Osteocyte (in vitro differentiated cells): ENCODE data around the gene ARHGAP10. TPM values are rescaled to one million over a fixed set of nuclear protein-coding genes. Genes with fewer than 3 reads are reported as not detected.

Source experiments
- DNase-seq: peaks from one replicate; pipeline ENCODE4 v3.0.0; 2021; ENCODE audit warnings: mixed read lengths; ENCODE audit not compliant: unreplicated experiment; ENCODE audit errors: extremely low spot score
- H3K27ac Mint-ChIP-seq: one replicate; pipeline ENCODE4 v1.8.0; 2021; ENCODE audit warnings: mild to moderate bottlenecking, mixed read lengths; ENCODE audit not compliant: unreplicated experiment
- H3K27me3 Mint-ChIP-seq: one replicate; pipeline ENCODE4 v1.8.0; 2021; ENCODE audit warnings: mixed read lengths; ENCODE audit not compliant: unreplicated experiment
- H3K36me3 Mint-ChIP-seq: one replicate; pipeline ENCODE4 v1.8.0; 2021; ENCODE audit warnings: mixed read lengths; ENCODE audit not compliant: unreplicated experiment
- H3K4me1 Mint-ChIP-seq: one replicate; pipeline ENCODE4 v1.8.0; 2021; ENCODE audit warnings: mixed read lengths; ENCODE audit not compliant: unreplicated experiment
- H3K4me3 Mint-ChIP-seq: one replicate; pipeline ENCODE4 v1.8.0; 2021; ENCODE audit warnings: mild to moderate bottlenecking, moderate library complexity, mixed read lengths; ENCODE audit not compliant: unreplicated experiment
- H3K9me3 Mint-ChIP-seq: one replicate; pipeline ENCODE4 v1.8.0; 2021; ENCODE audit warnings: mixed read lengths; ENCODE audit not compliant: unreplicated experiment
- CTCF ChIP-seq: fragments of 200-600 bp; sonication (generic); IDR thresholded peaks from 2 replicates; pipeline ENCODE4 v1.5.0; 2021; ENCODE audit warnings: antibody characterized with exemption, mild to moderate bottlenecking, moderate library complexity
- total RNA-seq: library from RNA; stranded (reverse); gene quantifications from 2 replicates; pipeline ENCODE4 v1.2.1, GENCODE V29; 2021

The ARHGAP10 gene
- total RNA-seq, 1 donor from 2014 or later, result 121 TPM

- no peak for DNase-seq
- Mint-ChIP-seq H3K4me3 (no peak overlapping the region), H3K4me1 (peaks cover 23% of the 10 kb centered on the region), H3K27me3 (no peaks in the 10 kb centered on the region), H3K9me3 (peaks cover 8% of the 10 kb centered on the region), H3K27ac (no peak overlapping the region), H3K36me3 (peaks cover 65% of the 10 kb centered on the region)
- TF ChIP-seq CTCF, result no peak
These were observed 159.7 kb downstream of the ARHGAP10 start for GRCh38 chr4:147891476-147892115.

- Mint-ChIP-seq H3K27me3 (no peaks in the 10 kb centered on the region), H3K36me3 (peaks cover 51% of the 10 kb centered on the region), H3K27ac (no peak overlapping the region), H3K4me1 (peaks cover 25% of the 10 kb centered on the region), H3K4me3 (no peak overlapping the region), H3K9me3 (peaks cover 11% of the 10 kb centered on the region)
- no peak for DNase-seq
- no peak for TF ChIP-seq CTCF
These were observed 167.6 kb downstream of the ARHGAP10 start for GRCh38 chr4:147899512-147899911.

GRCh38 chr4:147901388-147901787 is 169.5 kb downstream of the ARHGAP10 start:
- H3K4me1 Mint-ChIP-seq, result peaks cover 25% of the 10 kb centered on the region
- no peak for TF ChIP-seq CTCF
- no peak overlapping the region for H3K4me3 Mint-ChIP-seq
- H3K36me3 Mint-ChIP-seq, result peaks cover 46% of the 10 kb centered on the region
- H3K27me3 Mint-ChIP-seq, result no peaks in the 10 kb centered on the region
- peaks cover 7% of the 10 kb centered on the region for H3K9me3 Mint-ChIP-seq
- no peak for DNase-seq
- no peak overlapping the region for H3K27ac Mint-ChIP-seq

- Mint-ChIP-seq H3K4me3 (no peak overlapping the region), H3K27me3 (no peaks in the 10 kb centered on the region), H3K36me3 (peaks cover 48% of the 10 kb centered on the region), H3K4me1 (peaks cover 25% of the 10 kb centered on the region), H3K27ac (no peak overlapping the region), H3K9me3 (peaks cover 7% of the 10 kb centered on the region)
- TF ChIP-seq CTCF, result no peak
- DNase-seq, result no peak
These were observed 170.0 kb downstream of the ARHGAP10 start for GRCh38 chr4:147901916-147902315.

GRCh38 chr4:147909225-147909624 is 177.3 kb downstream of the ARHGAP10 start:
- no peaks in the 10 kb centered on the region for H3K27me3 Mint-ChIP-seq
- peaks cover 59% of the 10 kb centered on the region for H3K36me3 Mint-ChIP-seq
- H3K27ac Mint-ChIP-seq, result peak overlapping the region; percentile 52
- H3K9me3 Mint-ChIP-seq, result no peaks in the 10 kb centered on the region
- H3K4me1 Mint-ChIP-seq, result peaks cover 5% of the 10 kb centered on the region
- no peak overlapping the region for H3K4me3 Mint-ChIP-seq
- TF ChIP-seq CTCF, result no peak
- DNase-seq, result no peak
